HG03135 (cell line): Measurements from ENCODE around the gene AEBP1.

ENCODE experiments used
- ATAC-seq: cut with Tn5 transposase; IDR thresholded peaks from one replicate; pipeline ENCODE4 v1.9.1; 2021; ENCODE audit warnings: mild to moderate bottlenecking, moderate library complexity; ENCODE audit not compliant: unreplicated experiment

AEBP1 gene

DNA sequence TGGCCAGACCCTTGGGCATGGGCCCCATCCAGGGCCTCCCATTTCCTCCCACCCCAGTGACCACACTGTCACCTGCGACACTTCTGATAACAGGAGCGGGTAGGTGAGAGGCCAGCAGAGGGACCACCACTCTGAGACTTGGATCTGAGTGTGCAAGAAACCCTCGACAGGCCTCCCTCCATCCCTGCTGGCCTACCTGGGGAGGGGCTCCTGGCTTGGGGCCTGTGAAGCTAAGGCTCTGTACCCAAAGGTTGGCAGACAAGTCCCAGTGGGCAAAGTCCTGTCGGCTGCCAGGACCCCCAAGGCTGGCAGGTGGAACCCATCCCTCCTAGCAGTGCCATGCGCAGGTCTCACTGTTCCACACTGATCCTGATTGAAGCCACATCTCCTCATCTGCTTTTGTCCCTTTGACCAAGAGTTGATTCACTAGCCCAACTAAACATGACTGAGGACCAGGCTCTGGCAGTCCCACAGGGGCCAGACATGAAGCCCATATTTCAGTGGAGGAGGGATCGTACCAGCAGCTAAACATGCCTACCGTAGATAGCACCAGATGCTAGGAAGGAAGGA is 37.6 kb upstream of the AEBP1 start:
- ATAC-seq: no peak

DNA sequence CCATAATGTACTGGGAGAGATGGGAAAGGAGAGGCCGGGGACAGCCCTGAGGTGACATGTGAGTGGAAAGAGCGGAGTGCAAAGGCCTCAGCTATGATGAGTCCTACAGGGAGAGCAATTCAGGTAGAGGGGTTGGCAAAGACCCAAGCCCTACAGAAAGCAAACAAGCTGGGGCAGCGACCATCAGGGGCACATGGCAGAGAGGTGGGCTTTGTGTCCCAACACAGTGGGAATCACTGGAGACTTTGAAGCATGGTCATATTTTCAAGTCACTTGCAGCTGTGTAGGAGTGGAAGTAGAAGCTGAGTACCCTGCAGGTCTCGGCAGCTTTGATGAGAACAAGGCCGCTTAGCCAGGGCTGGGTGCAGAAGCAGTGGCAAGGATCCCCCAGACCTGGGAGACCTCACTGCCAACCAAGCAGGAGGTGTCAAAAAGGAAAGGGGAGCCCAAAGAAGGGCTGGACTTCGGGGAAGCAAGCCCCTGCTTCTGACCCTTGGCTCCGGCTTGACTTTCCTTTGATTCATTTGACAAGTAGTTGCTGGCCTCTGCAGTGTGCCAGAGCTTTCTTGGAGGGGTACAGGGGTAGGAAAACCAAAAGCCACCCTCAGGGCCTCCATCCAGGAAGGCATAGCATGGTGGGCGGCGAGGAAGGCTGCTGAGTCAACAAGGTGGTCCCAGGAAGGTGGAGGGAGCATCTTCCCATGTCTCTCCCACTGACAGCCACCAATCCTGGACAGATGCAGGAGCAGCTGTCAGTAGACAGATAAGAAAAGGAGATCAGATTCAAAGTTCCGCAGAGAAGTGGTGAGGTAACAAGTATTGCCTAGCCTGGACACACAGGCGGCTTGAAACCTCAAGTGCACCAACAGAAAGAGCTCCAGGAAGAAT is 36.8 kb upstream of the AEBP1 start:
- ATAC-seq: no peak

DNA sequence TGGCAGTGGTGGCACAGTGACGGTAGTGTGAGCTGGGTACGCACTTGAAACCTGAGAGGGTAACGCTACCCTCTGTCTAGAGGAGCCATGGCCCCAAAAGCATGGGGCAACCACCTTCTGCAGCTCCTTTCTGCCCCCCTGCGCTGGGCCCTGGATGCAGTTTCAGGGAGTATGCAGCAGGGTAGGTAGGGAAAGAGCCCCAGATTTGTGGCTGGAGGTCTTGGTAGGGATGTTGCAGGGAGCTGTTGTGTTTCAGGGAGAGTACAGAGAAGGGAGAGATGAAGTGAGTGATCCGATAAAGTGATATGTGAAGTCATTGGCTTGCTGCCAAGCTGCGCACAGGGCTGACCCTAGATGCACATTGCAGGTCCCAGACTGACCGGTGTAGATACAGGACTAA is 36.1 kb upstream of the AEBP1 start:
- ATAC-seq: no peak

DNA sequence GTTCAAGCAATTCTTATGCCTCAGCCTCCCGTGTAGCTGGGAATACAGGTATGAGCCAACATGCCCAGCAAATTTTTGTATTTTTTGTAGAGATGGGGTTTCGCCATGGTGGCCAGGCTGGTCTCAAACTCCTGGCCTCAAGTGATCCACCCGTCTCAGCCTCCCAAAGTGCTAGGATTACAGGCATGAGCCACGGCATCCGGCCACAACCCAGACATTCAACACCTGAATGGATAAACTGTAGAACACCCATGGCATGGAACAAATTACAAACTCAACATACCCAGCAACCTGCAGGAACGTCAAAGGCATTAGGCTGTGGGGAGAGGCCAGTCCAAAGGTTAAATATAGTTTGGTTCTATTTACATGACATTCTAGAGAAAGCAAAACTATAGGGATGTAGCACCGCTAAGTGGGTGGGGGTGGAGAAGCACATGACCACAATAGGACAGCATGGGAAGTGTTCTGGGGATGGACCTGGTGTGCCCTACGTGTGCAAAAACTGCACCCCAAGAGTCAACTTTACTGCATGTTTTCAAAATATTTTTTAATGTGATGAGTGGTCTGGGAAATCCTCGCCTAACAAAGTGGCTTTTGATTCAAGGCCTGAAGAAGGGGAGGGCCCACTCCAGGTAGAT is 32.3 kb upstream of the AEBP1 start:
- ATAC-seq: no peak

DNA sequence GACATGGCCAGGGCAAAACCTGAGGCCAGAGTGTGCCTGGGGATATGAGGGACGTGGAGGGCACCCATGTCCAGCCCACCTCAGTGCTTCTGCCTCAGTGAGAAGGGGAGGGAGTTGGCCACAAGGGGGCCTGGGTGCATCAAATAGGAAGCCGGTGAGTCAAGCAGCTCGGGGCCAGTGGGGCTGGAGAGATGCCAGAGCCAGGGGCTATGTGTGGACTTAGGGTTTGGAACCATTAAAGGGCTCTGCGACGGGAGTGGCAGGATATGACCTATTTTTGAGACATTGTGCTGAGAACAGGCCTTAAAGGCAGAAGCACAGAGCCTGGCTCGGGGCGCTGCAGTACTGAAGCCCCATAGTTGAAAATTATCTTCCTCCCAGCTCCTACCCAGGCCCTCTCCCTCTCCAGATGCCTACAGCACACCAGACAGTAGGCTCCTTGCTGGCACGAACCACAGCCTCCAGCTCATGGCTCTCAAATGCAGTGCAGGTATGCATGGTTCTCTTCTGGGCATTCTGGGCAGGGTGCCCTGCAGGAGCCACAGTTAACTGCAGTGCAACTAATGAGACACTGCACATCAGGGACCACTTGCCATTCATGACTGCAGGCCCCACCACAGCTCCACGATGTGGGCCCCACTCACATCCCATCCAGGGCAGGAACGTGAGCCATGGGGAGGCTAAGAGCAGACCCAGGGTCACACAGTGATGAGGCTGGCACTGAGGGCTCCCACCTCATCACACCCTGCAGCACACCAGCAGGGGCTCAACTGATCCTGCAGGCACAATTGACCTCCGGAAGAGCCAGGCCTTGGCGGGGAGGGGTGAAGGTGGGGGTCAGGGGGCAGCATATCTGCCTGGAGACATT is 31.5 kb upstream of the AEBP1 start:
- ATAC-seq: no peak

DNA sequence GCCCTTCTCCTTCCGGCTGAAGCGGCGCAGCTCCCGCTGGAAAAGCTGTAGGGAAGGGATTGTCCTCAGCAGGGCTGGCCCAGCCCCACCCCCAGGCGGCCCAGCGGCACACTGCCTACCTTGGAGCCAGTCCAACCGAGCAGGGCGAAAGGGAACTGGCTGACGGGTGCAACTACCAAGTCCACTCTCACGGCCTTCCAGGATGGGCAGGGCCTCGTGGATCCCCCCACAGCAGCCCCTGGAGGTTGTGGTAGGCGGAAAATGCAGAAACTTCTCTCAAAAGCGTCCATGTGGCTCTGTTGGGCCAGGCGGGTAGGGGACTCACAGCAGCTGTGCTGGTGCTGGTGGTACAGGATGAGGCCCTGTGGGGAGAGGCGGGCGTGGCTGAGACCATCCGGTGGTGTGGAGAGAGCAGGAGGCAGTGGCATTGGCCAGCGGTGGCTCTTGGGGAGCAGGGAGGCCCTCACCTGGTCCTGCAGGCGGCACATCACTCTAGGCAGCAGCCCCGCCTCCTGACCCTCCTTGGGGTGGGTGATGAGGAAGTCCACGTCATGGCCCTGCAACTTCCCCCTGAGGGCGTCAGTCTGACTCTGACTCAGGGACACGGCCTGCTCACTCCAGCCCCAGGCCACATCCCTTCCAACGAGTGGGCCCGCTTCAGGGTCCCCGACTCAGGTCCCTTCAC is 30.3 kb upstream of the AEBP1 start:
- ATAC-seq: no peak

DNA sequence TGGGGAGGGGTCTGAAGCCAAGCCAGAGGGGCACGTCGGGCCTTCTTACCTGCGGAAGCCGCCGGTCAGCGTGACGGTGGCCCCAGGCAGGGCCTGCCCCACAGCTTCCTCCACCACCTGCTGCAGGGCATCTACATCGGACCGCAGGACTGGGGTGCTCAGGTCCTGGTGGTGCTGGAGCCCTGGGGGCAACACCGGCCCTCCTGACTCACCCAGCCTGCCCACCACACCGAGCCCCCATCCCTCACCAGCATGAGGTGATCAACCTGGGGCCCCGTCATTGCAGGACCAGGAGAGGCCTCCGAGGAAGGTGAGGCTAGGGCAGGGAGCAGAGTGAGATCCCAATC is 29.8 kb upstream of the AEBP1 start:
- no peak for ATAC-seq

DNA sequence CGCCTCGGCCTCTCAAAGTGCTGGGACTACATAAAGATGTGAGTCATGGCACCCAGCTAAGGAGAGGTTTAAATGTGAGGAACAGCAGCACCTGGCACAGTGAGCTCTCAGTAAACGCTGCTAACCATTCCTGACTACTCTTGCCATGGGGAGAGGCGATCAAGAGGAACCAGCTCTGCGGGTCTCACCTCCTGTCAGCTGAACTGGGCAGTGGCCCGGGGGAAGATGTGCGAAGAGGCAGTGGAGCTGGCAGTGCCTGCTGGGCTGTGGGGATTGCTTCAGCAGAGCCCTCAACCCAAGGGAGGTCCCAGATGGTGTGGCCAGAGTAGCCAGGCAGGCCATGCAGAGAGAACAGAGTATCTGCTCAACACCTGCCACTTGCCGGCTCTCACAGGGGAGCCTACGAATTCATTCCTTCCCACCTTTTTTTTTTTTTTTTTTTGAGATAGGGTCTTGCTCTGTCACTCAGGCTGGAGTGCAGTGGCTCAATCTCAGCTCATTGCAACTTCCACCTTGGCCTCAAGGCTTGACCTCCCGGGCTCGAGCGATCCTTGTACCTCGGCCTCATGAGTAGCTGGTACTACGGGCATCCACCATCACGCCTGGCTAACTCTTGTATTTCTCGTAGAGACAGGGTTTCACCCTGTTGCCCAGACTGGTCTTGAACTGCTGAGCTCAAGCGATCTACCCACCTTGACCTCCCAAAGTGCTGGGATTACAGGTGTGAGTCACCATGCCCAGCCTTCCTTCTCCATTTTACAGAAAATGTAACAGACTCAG is 28.7 kb upstream of the AEBP1 start:
- no peak for ATAC-seq

DNA sequence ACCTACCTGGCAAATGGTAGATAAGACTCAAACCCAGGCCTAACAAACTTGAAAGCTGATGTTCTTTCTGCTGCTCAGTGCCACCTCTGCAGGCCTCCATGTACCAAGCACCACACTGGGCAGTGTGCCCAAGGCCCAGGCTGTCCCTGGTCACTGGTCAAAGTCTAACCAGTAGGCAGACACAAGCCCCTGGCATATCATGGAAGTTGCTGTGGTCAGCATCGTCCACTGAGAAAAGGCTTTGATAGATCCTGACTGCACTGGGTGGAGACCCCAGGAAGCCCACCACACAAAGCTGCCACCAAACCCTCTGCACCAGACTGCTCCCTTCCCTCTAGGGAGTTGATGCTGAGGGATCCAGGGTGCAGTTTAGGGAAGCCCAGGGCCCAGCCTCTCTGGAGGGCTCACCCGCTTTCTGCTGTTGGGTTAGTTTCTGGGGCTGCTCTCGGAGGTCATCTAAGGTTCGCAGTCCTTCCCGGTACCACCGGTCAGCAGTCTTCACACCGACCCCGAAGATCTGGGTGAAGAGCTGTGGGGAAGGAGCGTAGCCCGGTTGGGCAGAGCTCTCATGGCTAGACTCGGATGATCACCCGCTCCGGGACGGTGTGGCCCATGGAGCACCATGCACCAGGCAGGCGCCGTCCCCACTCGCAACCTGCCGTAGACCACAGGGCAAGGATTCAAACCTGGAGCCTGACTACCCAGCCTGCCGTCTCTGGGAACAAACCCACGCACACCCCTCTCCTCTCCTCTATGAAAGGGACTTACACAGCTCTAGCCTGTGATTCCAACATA is 27.8 kb upstream of the AEBP1 start:
- no peak for ATAC-seq

DNA sequence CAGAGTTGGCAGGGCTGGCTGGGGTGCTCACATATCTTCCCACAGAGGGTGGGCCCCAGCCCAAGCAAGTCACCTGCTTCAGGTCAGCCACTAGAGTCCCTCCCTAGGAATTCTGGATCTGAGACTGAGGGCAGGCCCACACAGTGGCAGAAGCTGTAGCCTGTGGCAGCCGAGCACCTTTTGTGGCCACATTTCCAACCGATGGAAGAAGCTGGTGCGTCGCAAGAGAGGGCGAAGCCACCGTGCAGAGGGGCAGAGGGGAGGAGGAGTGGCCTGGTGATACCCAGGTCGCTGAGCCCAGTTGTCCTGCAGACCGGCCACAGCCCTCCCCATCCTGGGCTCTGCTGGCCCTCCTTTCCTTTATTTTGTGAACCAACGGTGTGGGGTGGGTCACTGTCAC is 27.1 kb upstream of the AEBP1 start:
- ATAC-seq: no peak

DNA sequence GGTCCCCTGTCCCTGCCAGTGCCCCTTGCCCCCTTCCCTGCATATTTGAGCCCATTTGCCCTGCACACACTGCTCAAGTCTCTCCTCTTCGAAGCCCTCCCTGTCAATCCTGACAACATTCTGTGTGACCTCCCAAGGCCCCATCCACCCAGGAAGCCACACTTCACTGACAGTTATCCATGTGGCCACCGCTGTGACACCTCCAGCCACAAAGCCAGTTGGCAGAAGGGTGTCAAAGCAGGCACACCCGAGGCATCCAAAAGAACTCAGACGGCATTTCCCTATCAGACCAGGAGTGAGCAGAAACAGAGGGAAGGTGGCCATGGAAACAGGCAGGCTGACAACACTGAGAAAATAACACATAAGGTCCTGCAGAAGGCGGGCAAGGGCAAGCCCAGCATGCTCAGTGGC is 26.5 kb upstream of the AEBP1 start:
- ATAC-seq: no peak

DNA sequence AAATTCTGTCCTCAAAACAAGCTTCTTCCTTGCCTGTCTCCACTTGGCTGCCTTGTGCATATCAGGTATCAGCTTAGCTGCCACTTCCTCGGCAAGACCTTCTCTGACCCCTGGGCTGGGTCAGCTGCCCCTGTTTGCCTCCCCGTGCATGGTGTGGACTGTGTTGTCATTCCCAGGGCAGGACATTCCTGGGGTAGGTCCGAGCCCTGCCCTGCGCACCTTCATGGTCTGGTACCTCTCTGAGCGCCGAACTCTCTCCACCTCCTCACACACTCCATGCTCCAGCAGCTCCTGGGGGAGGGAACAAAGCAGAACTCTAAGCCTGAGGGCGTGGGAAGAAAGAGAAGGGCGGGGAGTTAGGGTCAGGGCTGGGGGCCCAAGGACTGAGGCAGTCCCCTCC is 25.6 kb upstream of the AEBP1 start:
- ATAC-seq: no peak

DNA sequence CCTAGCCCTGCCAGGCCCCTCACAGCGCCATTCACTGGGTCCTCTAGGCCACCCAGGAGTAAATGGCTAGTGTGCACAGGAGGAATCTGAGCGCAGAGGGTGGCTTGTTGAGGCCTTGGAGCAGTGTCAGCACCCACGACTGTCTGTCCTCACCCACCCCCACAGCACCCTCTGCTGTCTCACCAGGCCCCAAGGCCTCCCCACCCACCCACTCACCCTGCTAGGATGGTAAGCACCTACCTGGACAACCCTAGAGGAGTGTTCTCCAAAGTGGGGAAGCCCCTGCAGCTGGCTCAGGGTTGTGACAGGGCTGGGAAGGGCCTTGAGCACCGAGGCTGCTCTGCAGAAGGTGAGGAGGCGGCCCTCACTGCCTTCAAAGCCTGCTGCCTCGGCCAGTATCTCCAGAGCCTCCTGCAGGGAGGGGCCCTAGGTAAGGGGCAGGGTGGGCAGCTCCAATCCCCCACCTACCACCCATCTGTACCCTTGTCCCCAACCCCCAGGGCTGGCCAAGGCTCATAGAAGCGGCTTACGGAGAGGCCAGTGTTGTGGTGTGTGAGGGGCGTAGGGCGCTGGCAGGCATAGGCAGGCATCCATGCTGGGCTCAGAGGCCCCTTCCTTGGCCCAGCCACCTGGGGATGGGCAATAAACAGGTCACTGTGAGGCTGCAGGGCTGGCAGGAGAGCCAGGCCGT is 24.7 kb upstream of the AEBP1 start:
- no peak for ATAC-seq

DNA sequence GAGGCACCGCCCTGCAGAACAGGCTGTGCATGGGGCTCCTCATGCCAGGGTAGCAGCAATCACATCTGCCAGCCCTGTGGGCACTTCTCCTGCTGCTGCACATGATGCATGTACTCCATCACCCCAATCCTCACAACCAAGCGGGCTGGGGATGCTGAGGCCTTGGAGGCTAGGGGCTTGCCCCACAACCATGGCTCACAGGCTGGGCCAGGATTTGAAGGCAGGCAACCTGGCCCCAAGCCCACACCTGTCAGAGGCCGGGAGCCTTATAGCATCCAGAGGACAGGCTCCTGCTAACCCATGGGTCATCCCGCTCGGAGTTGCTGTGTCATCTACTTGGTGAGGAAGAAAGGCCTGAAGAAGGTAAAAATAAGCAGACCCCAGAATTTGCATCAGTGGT is 24.0 kb upstream of the AEBP1 start:
- no peak for ATAC-seq

DNA sequence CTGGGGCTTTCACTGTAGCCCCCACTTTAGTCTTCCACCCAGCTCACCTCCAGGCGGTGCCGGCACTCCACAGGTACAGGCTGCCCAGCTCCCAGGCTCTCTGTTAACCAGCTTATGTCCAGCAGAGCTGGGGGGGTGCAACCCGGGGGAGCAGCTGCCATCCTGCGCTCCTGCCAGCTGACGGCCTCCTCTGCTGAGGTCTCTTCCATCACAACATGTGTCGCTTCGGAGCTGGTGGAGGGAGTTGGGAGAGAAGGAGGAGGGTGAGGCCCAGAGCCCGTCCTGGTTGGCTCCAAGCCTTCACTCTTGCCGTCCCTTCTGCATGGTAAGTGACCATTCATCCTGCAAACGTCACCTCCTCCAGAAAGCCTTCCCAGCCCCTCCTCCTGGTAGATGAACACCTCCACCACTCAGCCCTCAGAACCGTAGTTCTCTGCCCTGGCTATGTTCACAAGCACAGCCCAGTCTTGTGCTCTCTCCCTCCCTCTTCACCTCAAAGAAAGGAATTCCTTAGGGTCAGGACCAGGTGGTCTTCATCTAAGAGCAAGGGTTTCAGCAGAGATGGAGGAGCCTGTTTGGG is 23.4 kb upstream of the AEBP1 start:
- no peak for ATAC-seq

DNA sequence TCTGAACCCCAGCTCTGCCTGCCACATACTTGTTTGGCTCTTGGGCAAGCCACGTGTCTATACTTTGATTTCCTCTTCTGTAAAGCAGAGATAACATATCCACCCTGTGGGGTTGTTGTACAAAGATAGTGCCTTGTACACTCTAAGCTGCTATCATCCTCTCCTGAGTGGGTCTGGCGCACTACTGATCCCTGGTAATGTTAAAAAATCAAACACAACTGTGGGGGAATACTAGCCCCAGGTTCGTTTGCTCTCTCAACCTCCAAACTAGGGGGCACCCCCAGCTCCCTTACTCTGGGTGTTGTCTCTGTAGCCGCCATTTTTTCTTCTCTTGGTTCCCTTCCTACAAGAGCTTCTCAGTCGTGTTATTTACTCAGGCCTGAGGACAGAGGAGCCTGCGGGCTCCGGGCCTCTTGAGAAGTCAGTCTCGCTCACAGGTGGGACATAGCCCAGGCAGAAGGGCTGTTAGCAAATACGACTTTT is 22.8 kb upstream of the AEBP1 start:
- ATAC-seq: no peak

DNA sequence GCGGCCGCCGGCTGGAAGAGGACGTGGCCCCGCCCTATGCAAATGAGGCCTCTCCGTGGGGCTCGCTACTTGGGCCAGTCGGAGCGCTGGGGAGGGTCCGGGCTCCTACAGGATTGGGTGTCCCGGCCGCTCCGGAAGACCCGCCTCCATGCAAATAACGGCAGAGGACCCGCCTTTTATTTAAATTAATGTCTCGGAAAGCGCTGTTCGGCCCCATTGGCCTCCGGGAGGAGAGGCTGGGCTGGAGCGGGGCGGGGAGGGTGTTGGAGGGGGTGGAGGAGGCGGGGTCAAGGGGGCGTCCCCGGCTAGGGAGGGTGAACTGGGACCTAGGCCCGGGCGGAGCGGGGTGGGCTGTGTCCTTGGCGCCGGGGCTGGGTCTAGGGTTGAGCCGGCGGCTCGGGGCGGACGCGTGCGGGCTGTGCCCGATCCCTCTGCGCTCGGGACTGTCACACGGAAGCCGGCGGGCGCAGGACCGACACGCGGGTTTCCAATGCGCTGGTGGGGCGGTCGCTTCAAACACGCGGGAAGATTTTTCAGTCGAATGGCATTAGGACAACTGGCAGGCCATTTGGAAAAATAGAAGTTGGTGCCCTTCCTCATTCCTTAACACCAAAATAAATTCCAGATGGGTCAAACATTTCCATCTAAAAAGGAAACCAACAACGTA is 21.5 kb upstream of the AEBP1 start:
- peak; percentile 91 for ATAC-seq

DNA sequence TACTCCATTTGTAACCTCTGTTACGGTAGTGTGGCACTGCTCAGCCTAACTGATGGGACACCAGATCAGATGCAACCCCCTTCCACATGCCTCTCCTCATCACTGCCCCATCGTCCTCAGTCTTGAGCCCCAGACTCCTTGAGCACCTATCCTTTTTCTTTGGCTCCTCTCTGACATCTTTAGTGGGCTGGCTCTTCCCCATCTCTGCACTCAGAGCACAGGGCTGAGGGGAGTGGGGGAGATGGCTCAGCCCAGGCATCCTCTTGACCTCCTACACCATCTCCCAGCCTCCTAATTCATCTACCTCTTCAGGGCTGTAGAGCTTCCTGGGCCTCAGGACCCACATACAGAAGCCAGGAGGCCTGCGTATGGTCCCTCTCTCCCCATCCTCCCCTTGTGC is 20.3 kb upstream of the AEBP1 start:
- ATAC-seq: no peak
